T follicular helper cell (primary cell): Measurements from ENCODE around the gene CLSTN3.

Experiments
- DNase-seq: peaks from one replicate; pipeline ENCODE4 v3.0.0-alpha.2; 2020; ENCODE audit warnings: low read depth

The CLSTN3 gene

GRCh38 chr12:7188562-7189397 is 58.6 kb downstream of the CLSTN3 start:
- DNase-seq: peak; percentile 45

- peak; percentile 71 for DNase-seq
Measured at GRCh38 chr12:7189398-7190267, 59.5 kb downstream of the CLSTN3 start, which contains the start of gene PEX5. PEX5 (plus strand) TSS chr12:7189686; CDS start chr12:7190378, 692 bp downstream.

- no peak for DNase-seq
Measured at GRCh38 chr12:7190268-7191055, 60.3 kb downstream of the CLSTN3 start.

GRCh38 chr12:7193674-7194073 is 63.5 kb downstream of the CLSTN3 start:
- DNase-seq: no peak

- no peak for DNase-seq
Measured at GRCh38 chr12:7197841-7198240, 67.7 kb downstream of the CLSTN3 start.

GRCh38 chr12:7203109-7203508 is 72.9 kb downstream of the CLSTN3 start:
- no peak for DNase-seq

- DNase-seq: no peak
Measured at GRCh38 chr12:7205091-7205490, 74.9 kb downstream of the CLSTN3 start.

GRCh38 chr12:7206691-7207090 is 76.5 kb downstream of the CLSTN3 start:
- DNase-seq: no peak

- no peak for DNase-seq
Measured at GRCh38 chr12:7207866-7208625, 77.9 kb downstream of the CLSTN3 start.
